OCI-LY7 (cell line): ENCODE data around the gene MAP3K5.

ENCODE experiments used
- CTCF ChIP-seq: fragments of 200-600 bp; sonication (generic); conservative IDR thresholded peaks from 2 replicates; pipeline ENCODE4 v1.5.1; 2014; ENCODE audit warnings: mild to moderate bottlenecking, antibody characterized with exemption, low read length, moderate library complexity, mixed read lengths
- EZH2phosphoT487 ChIP-seq: fragments of 200-600 bp; sonication (generic); IDR thresholded peaks from 2 replicates; pipeline ENCODE4 v1.6.1; 2018; ENCODE audit warnings: low read depth, borderline replicate concordance, mild to moderate bottlenecking, mixed run types, antibody characterized with exemption, low read length, moderate library complexity, mixed read lengths

- TF ChIP-seq CTCF, result no peak
- no peak for TF ChIP-seq EZH2phosphoT487
Measured at GRCh38 chr6:136753624-136754023, 38.7 kb downstream of the MAP3K5 start.
